GM18498 (cell line): Measurements from ENCODE around the gene RHOT1.
"Not testable (repeated sequence)": the region's sequence is repeated elsewhere in the genome, so short reads cannot be mapped to it uniquely, and the experiment has no call there.

Source experiments
- ATAC-seq: cut with Tn5 transposase; IDR thresholded peaks from one replicate; pipeline ENCODE4 v1.9.1; 2021; ENCODE audit warnings: mild to moderate bottlenecking, moderate library complexity; ENCODE audit not compliant: unreplicated experiment

Gene RHOT1

GRCh38 chr17:32142038-32142856 lies at the start of gene RHOT1:
Gene RHOT1, plus strand, starts transcription at chr17:32142502. Its CDS starts 191 bp downstream, at chr17:32142693.
- ATAC-seq, result peak; percentile 83

- no peak for ATAC-seq
Observed at GRCh38 chr17:32099686-32100085, 42.6 kb upstream of the RHOT1 start.

GRCh38 chr17:32100323-32100722 lies 42.0 kb upstream of the RHOT1 start:
- ATAC-seq, result not testable (repeated sequence)

GRCh38 chr17:32100971-32101631 lies 41.2 kb upstream of the RHOT1 start:
- no peak for ATAC-seq

GRCh38 chr17:32102172-32102571 lies 40.1 kb upstream of the RHOT1 start:
- no peak for ATAC-seq

GRCh38 chr17:32102646-32103186 lies 39.6 kb upstream of the RHOT1 start:
- ATAC-seq, result no peak

- no peak for ATAC-seq
Observed at GRCh38 chr17:32103476-32104113, 38.7 kb upstream of the RHOT1 start.

- ATAC-seq, result no peak
Observed at GRCh38 chr17:32104158-32104557, 38.1 kb upstream of the RHOT1 start.

- ATAC-seq, result not testable (repeated sequence)
Observed at GRCh38 chr17:32106471-32106981, 35.8 kb upstream of the RHOT1 start.

GRCh38 chr17:32107194-32107593 lies 35.1 kb upstream of the RHOT1 start:
- not testable (repeated sequence) for ATAC-seq

GRCh38 chr17:32110596-32110995 lies 31.7 kb upstream of the RHOT1 start:
- ATAC-seq, result no peak

GRCh38 chr17:32111141-32111771 lies 31.0 kb upstream of the RHOT1 start:
- no peak for ATAC-seq

- ATAC-seq, result no peak
Observed at GRCh38 chr17:32112416-32112815, 29.9 kb upstream of the RHOT1 start.

GRCh38 chr17:32114536-32114935 lies 27.8 kb upstream of the RHOT1 start:
- no peak for ATAC-seq

- ATAC-seq, result not testable (repeated sequence)
Observed at GRCh38 chr17:32115546-32115945, 26.8 kb upstream of the RHOT1 start.

GRCh38 chr17:32116937-32117336 lies 25.4 kb upstream of the RHOT1 start:
- no peak for ATAC-seq

- ATAC-seq, result no peak
Observed at GRCh38 chr17:32117399-32117798, 24.9 kb upstream of the RHOT1 start.

- ATAC-seq, result not testable (repeated sequence)
Observed at GRCh38 chr17:32118088-32118487, 24.2 kb upstream of the RHOT1 start.

- ATAC-seq, result no peak
Observed at GRCh38 chr17:32118835-32119234, 23.5 kb upstream of the RHOT1 start.

GRCh38 chr17:32120141-32120540 lies 22.2 kb upstream of the RHOT1 start:
- no peak for ATAC-seq

- no peak for ATAC-seq
Observed at GRCh38 chr17:32120716-32121115, 21.6 kb upstream of the RHOT1 start.
